Loucy (cell line): ENCODE data around the gene MCF2L.

ENCODE experiments used
- H2AFZ ChIP-seq: fragments of 200-600 bp; sonication (generic); 2 replicates; pipeline ENCODE4 v1.6.0; 2016; ENCODE audit warnings: antibody characterized with exemption, mild to moderate bottlenecking, low read length, moderate library complexity
- H3F3A ChIP-seq: fragments of 200-600 bp; 2 replicates; pipeline ENCODE4 v1.6.0; 2016; ENCODE audit warnings: antibody characterized with exemption, low read depth, mild to moderate bottlenecking
- H3K27me3 ChIP-seq: fragments of 200-600 bp; sonication (generic); 2 replicates; pipeline ENCODE4 v1.6.1; 2014; ENCODE audit warnings: low read length, mild to moderate bottlenecking; ENCODE audit not compliant: insufficient read depth, poor library complexity, severe bottlenecking
- H3K36me3 ChIP-seq: fragments of 200-600 bp; sonication (generic); 2 replicates; pipeline ENCODE4 v1.6.1; 2016; ENCODE audit warnings: low read length; ENCODE audit not compliant: insufficient read depth
- H3K4me1 ChIP-seq: fragments of 200-600 bp; sonication (generic); 2 replicates; pipeline ENCODE4 v1.5.1; 2014; ENCODE audit warnings: low read length, mild to moderate bottlenecking; ENCODE audit not compliant: insufficient read depth, poor library complexity, severe bottlenecking
- H3K4me2 ChIP-seq: fragments of 200-600 bp; sonication (generic); 2 replicates; pipeline ENCODE4 v1.6.0; 2014; ENCODE audit warnings: antibody characterized with exemption, low read length, low read depth, mild to moderate bottlenecking; ENCODE audit not compliant: poor library complexity, severe bottlenecking
- H3K4me3 ChIP-seq: fragments of 200-600 bp; sonication (generic); 2 replicates; pipeline ENCODE4 v1.5.1; 2014; ENCODE audit warnings: low read length, mild to moderate bottlenecking, mixed read lengths; ENCODE audit not compliant: poor library complexity, severe bottlenecking
- H3K79me2 ChIP-seq: fragments of 200-600 bp; sonication (generic); 2 replicates; pipeline ENCODE4 v1.6.1; 2014; ENCODE audit warnings: low read length; ENCODE audit not compliant: insufficient read depth
- H3K9ac ChIP-seq: fragments of 200-600 bp; sonication (generic); 2 replicates; pipeline ENCODE4 v1.6.0; 2014; ENCODE audit warnings: mild to moderate bottlenecking, low read depth, low read length, moderate library complexity; ENCODE audit not compliant: poor library complexity, severe bottlenecking
- H3K9me2 ChIP-seq: fragments of 200-600 bp; sonication (generic); replicated peaks from 2 replicates; pipeline ENCODE4 v1.6.1; 2016; ENCODE audit warnings: low read depth, low read length, mixed read lengths
- H3K9me3 ChIP-seq: fragments of 200-600 bp; sonication (generic); 2 replicates; pipeline ENCODE4 v1.6.1; 2014; ENCODE audit warnings: mild to moderate bottlenecking, antibody characterized with exemption, low read length, low read depth; ENCODE audit not compliant: insufficient read depth
- H4K20me1 ChIP-seq: fragments of 200-600 bp; sonication (generic); 2 replicates; pipeline ENCODE4 v1.6.0; 2014; ENCODE audit warnings: antibody characterized with exemption, low read length, mild to moderate bottlenecking; ENCODE audit not compliant: insufficient read depth, poor library complexity, severe bottlenecking
- CTCF ChIP-seq: fragments of 200-600 bp; sonication (generic); conservative IDR thresholded peaks from 2 replicates; pipeline ENCODE4 v1.5.1; 2014; ENCODE audit warnings: mild to moderate bottlenecking, antibody characterized with exemption, low read length
- EZH2phosphoT487 ChIP-seq: fragments of 200-600 bp; IDR thresholded peaks from 2 replicates; pipeline ENCODE4 v1.6.1; 2018; ENCODE audit warnings: antibody characterized with exemption, mild to moderate bottlenecking, moderate library complexity, borderline replicate concordance

MCF2L gene

GRCh38 chr13:113117335-113117872 is 148.4 kb downstream of the MCF2L start:
- no peaks in the 10 kb centered on the region for H3F3A ChIP-seq

GRCh38 chr13:113117911-113118260 is 148.9 kb downstream of the MCF2L start:
- Histone ChIP-seq H3K27me3 (no peaks in the 10 kb centered on the region), H3K4me1 (peaks cover 4% of the 10 kb centered on the region), H3K9me3 (no peaks in the 10 kb centered on the region), H3K79me2 (no peaks in the 10 kb centered on the region), H3K4me2 (no peak overlapping the region), H3F3A (no peaks in the 10 kb centered on the region), H3K4me3 (no peak overlapping the region), H3K36me3 (no peaks in the 10 kb centered on the region), H3K9me2 (no peaks in the 10 kb centered on the region), H3K9ac (no peak overlapping the region), H4K20me1 (no peaks in the 10 kb centered on the region), H2AFZ (no peak overlapping the region)
- TF ChIP-seq EZH2phosphoT487 (no peak), CTCF (no peak)

More at GRCh38 chr13:113117335-113117872, 148.4 kb downstream of the MCF2L start:
- H3K9ac ChIP-seq = no peak overlapping the region
- H3K79me2 ChIP-seq = no peaks in the 10 kb centered on the region
- H3K9me3 ChIP-seq = no peaks in the 10 kb centered on the region
- H3K4me2 ChIP-seq = no peak overlapping the region
- H3K4me1 ChIP-seq = peaks cover 4% of the 10 kb centered on the region
- no peaks in the 10 kb centered on the region for H4K20me1 ChIP-seq
- TF ChIP-seq EZH2phosphoT487 (no peak), CTCF (no peak)
- no peaks in the 10 kb centered on the region for H3K36me3 ChIP-seq
- no peaks in the 10 kb centered on the region for H3K27me3 ChIP-seq
- no peaks in the 10 kb centered on the region for H3K9me2 ChIP-seq
- H3K4me3 ChIP-seq = no peak overlapping the region
- H2AFZ ChIP-seq = no peak overlapping the region

GRCh38 chr13:113118261-113119021 is 149.4 kb downstream of the MCF2L start:
- H3K4me2 ChIP-seq = no peak overlapping the region
- H2AFZ ChIP-seq = no peak overlapping the region
- no peaks in the 10 kb centered on the region for H3K36me3 ChIP-seq
- no peaks in the 10 kb centered on the region for H3K79me2 ChIP-seq
- no peak overlapping the region for H3K4me3 ChIP-seq
- peaks cover 3% of the 10 kb centered on the region for H3K4me1 ChIP-seq
- H3K9me2 ChIP-seq = no peaks in the 10 kb centered on the region
- no peak for TF ChIP-seq CTCF
- no peak for TF ChIP-seq EZH2phosphoT487
- H4K20me1 ChIP-seq = no peaks in the 10 kb centered on the region
- H3K9me3 ChIP-seq = no peaks in the 10 kb centered on the region
- no peaks in the 10 kb centered on the region for H3K27me3 ChIP-seq
- H3K9ac ChIP-seq = no peak overlapping the region
- H3F3A ChIP-seq = no peaks in the 10 kb centered on the region
